ENCODE results near the gene CCT5. TPM values are rescaled to one million over a fixed set of nuclear protein-coding genes. Genes with fewer than 3 reads are reported as not detected.

Gene CCT5
- total RNA-seq, 1 experiment from 2014 or later: 548 TPM

DNA sequence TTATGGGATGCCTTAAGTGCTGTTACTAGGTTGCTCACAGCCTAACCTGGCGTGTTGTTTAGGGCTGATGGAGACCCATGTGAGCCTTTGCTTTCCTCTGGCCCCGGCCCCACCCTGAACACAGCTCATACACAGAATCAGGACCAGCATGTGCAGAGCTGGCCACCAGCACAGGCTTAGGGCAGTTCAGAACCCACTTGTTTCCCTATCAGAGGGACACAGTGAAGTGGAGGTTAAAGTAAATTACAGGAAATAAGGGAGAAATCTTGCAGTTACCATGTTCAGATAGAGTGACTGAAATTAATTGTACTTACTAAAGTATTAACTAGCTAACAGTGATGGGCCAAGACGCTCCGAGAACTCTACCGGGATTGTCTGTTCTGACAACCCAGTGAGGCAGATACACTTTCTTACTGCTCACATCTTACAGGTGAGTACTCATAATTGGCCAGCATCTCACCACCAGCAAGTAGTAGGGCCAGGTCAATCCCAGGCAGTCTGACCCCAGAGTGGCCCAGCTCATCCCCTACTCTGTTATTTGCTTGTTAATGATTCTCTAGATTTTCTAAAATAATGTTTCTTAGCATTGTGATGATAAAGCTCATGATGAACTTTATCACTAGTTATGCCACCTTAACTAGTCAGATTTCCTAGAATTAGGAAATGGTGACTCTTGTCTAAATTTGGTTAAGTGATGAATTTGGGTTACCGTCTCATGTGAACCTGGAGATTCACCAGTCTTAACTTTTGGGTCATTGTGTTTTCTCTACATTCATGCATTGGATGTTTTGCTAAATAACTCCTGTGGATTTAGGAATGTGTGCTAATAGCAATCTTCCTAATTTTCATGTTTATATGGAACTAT, 15.4 kb downstream of the CCT5 start (continued):
- no peak for TF ChIP-seq FOXP4 (CRISPR knock-in tag; IDR thresholded peaks at IDR 0.05)
- no peak for TF ChIP-seq ATF6 (CRISPR knock-in tag; IDR thresholded peaks at IDR 0.05)
- TF ChIP-seq, protein P1, sequence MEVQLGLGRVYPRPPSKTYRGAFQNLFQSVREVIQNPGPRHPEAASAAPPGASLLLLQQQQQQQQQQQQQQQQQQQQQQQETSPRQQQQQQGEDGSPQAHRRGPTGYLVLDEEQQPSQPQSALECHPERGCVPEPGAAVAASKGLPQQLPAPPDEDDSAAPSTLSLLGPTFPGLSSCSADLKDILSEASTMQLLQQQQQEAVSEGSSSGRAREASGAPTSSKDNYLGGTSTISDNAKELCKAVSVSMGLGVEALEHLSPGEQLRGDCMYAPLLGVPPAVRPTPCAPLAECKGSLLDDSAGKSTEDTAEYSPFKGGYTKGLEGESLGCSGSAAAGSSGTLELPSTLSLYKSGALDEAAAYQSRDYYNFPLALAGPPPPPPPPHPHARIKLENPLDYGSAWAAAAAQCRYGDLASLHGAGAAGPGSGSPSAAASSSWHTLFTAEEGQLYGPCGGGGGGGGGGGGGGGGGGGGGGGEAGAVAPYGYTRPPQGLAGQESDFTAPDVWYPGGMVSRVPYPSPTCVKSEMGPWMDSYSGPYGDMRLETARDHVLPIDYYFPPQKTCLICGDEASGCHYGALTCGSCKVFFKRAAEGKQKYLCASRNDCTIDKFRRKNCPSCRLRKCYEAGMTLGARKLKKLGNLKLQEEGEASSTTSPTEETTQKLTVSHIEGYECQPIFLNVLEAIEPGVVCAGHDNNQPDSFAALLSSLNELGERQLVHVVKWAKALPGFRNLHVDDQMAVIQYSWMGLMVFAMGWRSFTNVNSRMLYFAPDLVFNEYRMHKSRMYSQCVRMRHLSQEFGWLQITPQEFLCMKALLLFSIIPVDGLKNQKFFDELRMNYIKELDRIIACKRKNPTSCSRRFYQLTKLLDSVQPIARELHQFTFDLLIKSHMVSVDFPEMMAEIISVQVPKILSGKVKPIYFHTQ (CRISPR knock-in tag; IDR thresholded peaks at IDR 0.05): peak; percentile 91
- peak; percentile 56 for TF ChIP-seq PRRX2 (CRISPR knock-in tag; IDR thresholded peaks at IDR 0.05)
- no peak for TF ChIP-seq MYBL2 (CRISPR knock-in tag; IDR thresholded peaks at IDR 0.05)
- TF ChIP-seq, protein P2, sequence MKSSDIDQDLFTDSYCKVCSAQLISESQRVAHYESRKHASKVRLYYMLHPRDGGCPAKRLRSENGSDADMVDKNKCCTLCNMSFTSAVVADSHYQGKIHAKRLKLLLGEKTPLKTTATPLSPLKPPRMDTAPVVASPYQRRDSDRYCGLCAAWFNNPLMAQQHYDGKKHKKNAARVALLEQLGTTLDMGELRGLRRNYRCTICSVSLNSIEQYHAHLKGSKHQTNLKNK (CRISPR knock-in tag; IDR thresholded peaks at IDR 0.05): no peak
- TF ChIP-seq NR3C1 (CRISPR knock-in tag; conservative IDR thresholded peaks at IDR 0.05; ENCODE audit: low read depth): no peak
- TF ChIP-seq, protein P3, sequence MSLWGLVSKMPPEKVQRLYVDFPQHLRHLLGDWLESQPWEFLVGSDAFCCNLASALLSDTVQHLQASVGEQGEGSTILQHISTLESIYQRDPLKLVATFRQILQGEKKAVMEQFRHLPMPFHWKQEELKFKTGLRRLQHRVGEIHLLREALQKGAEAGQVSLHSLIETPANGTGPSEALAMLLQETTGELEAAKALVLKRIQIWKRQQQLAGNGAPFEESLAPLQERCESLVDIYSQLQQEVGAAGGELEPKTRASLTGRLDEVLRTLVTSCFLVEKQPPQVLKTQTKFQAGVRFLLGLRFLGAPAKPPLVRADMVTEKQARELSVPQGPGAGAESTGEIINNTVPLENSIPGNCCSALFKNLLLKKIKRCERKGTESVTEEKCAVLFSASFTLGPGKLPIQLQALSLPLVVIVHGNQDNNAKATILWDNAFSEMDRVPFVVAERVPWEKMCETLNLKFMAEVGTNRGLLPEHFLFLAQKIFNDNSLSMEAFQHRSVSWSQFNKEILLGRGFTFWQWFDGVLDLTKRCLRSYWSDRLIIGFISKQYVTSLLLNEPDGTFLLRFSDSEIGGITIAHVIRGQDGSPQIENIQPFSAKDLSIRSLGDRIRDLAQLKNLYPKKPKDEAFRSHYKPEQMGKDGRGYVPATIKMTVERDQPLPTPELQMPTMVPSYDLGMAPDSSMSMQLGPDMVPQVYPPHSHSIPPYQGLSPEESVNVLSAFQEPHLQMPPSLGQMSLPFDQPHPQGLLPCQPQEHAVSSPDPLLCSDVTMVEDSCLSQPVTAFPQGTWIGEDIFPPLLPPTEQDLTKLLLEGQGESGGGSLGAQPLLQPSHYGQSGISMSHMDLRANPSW (CRISPR knock-in tag; conservative IDR thresholded peaks at IDR 0.05; ENCODE audit: low read depth): no peak
- TF ChIP-seq ZNF263 (CRISPR knock-in tag; IDR thresholded peaks at IDR 0.05; ENCODE audit: low read depth): no peak
- no peak for TF ChIP-seq ZNF138 (CRISPR knock-in tag; conservative IDR thresholded peaks at IDR 0.05)

DNA sequence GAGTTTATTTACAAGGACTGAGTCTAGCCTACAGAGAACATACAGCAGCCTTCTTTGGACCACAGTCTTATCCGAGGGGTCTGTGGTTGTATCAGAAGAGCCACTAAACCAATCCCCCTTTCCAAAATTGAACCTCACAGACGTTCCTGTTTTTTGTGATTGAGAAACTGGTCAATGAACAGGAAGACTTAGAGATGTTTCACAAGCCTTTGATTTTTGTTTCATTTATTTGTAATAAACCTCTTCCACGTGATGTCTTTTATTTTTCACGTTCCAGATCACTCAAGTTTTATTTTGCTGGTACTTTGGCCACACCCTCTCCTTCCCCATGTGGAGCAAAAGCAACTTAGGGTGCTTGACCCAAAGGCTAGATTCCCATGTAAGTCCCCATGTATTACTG, 16.1 kb downstream of the CCT5 start:
- ATAC-seq: no peak
- DNase-seq (ENCODE audit: low spot score): no peak
- no peaks in the 10 kb centered on the region for H3K27me3 Mint-ChIP-seq (ENCODE audit: low read depth)
- ChIA-PET CTCF (interaction anchor here (2.5 kb wide), 1 partner anchor 18 kb away, joined by 12 read pairs; no protein-coding TSS in a partner anchor), POLR2A (no interaction called here)
- H3K36me3 Mint-ChIP-seq: peaks cover 34% of the 10 kb centered on the region
- no peaks in the 10 kb centered on the region for H3K9me3 Mint-ChIP-seq
- peak overlapping the region; percentile 73 for H3K27ac Mint-ChIP-seq
- H3K4me3 Mint-ChIP-seq: no peak overlapping the region
- peaks cover 22% of the 10 kb centered on the region for H3K4me1 Mint-ChIP-seq
- TF ChIP-seq CTCF (IDR thresholded peaks at IDR 0.05) (no peak), USF1 (CRISPR knock-in tag; IDR thresholded peaks at IDR 0.05) (no peak), CREM (CRISPR knock-in tag; IDR thresholded peaks at IDR 0.05) (no peak), EMX1 (CRISPR knock-in tag; IDR thresholded peaks at IDR 0.05) (no peak), ZNF423 (CRISPR knock-in tag; IDR thresholded peaks at IDR 0.05) (no peak), MLX (CRISPR knock-in tag; IDR thresholded peaks at IDR 0.05) (no peak), ELF4 (CRISPR knock-in tag; IDR thresholded peaks at IDR 0.05; ENCODE audit: low read depth) (no peak), NFE2L1 (CRISPR knock-in tag; IDR thresholded peaks at IDR 0.05) (no peak)

Measured in WTC11 (cell line).